ENCODE data around the gene KLHL21.
"Not testable (repeated sequence)": the region's sequence is repeated elsewhere in the genome, so short reads cannot be mapped to it uniquely, and the experiment has no call there.

The KLHL21 gene

GRCh38 chr1:6602669-6603237, at the start of gene KLHL21:
KLHL21 (minus strand) TSS chr1:6602869; CDS start chr1:6602817, 52 bp downstream.
- peak; percentile 24 to 80 for DNase-seq

GRCh38 chr1:6651909-6652308, 49.2 kb upstream of the KLHL21 start:
- DNase-seq: no peak

- DNase-seq: no peak
These were observed 45.9 kb upstream of the KLHL21 start for GRCh38 chr1:6648556-6648955.

GRCh38 chr1:6646499-6647148, 44.0 kb upstream of the KLHL21 start:
- DNase-seq: peak in 1 of 2 experiments; percentile 21

- no peak for DNase-seq
These were observed 42.3 kb upstream of the KLHL21 start for GRCh38 chr1:6645018-6645417.

- DNase-seq: not testable (repeated sequence)
These were observed 38.2 kb upstream of the KLHL21 start for GRCh38 chr1:6640867-6641266.

GRCh38 chr1:6638226-6638625, 35.6 kb upstream of the KLHL21 start:
- DNase-seq: no peak

- DNase-seq: no peak
These were observed 35.1 kb upstream of the KLHL21 start for GRCh38 chr1:6637770-6638169.

- DNase-seq: not testable (repeated sequence)
These were observed 34.1 kb upstream of the KLHL21 start for GRCh38 chr1:6636778-6637177.

- no peak for DNase-seq
These were observed 33.5 kb upstream of the KLHL21 start for GRCh38 chr1:6635910-6636760.

GRCh38 chr1:6635161-6635909, 32.7 kb upstream of the KLHL21 start:
- no peak for DNase-seq

GRCh38 chr1:6634371-6635052, 31.8 kb upstream of the KLHL21 start:
- DNase-seq: no peak

GRCh38 chr1:6632588-6633514, 30.2 kb upstream of the KLHL21 start:
- no peak for DNase-seq

- DNase-seq: no peak
These were observed 28.4 kb upstream of the KLHL21 start for GRCh38 chr1:6631058-6631457.

- no peak for DNase-seq
These were observed 27.4 kb upstream of the KLHL21 start for GRCh38 chr1:6630027-6630426.

GRCh38 chr1:6628971-6629479, 26.4 kb upstream of the KLHL21 start:
- DNase-seq: no peak

- DNase-seq: no peak
These were observed 25.3 kb upstream of the KLHL21 start for GRCh38 chr1:6627841-6628545.

GRCh38 chr1:6627031-6627430, 24.4 kb upstream of the KLHL21 start:
- no peak for DNase-seq

- no peak for DNase-seq
These were observed 23.0 kb upstream of the KLHL21 start for GRCh38 chr1:6625584-6626149.
